Upper lobe of right lung (tissue), 1 donor: ENCODE measurements around the gene NUMB. TPM values are rescaled to one million over a fixed set of nuclear protein-coding genes. Genes with fewer than 3 reads are reported as not detected.

Experiments
- ATAC-seq: fragments of 200-7000 bp; cut with Tn5 transposase; one replicate; pipeline ENCODE4 v1.9.1; 2020; ENCODE audit warnings: mild to moderate bottlenecking, moderate library complexity
- DNase-seq: peaks from one replicate; pipeline ENCODE4 v3.0.0-alpha.2; 2020
- H3K27ac ChIP-seq: fragments of 200-600 bp; one replicate; pipeline ENCODE4 v1.8.0; 2022
- H3K27me3 ChIP-seq: fragments of 200-600 bp; one replicate; pipeline ENCODE4 v1.8.0; 2022; ENCODE audit warnings: mild to moderate bottlenecking
- H3K36me3 ChIP-seq: fragments of 200-600 bp; one replicate; pipeline ENCODE4 v1.8.0; 2022
- H3K4me1 ChIP-seq: fragments of 200-600 bp; one replicate; pipeline ENCODE4 v1.8.0; 2022
- H3K4me3 ChIP-seq: fragments of 200-600 bp; one replicate; pipeline ENCODE4 v1.8.0; 2022; ENCODE audit warnings: mild to moderate bottlenecking
- H3K9me3 ChIP-seq: fragments of 200-600 bp; one replicate; pipeline ENCODE4 v1.8.0; 2022
- intact Hi-C: fragments of 100-400 bp; cut with DNase I; formaldehyde crosslinking; loops from one replicate; pipeline ENCODE4 v1.11.0; 2022
- long read RNA-seq: library from polyadenylated mRNA; unstranded; transcript quantifications from one replicate; pipeline ENCODE4 v2.0.0, GENCODE V29; 2021
- total RNA-seq: library from RNA; stranded (reverse); fragmentation: NEBNext Ultra II Directional; extraction: Animal tissue kit (Norgen Biotek cat#: 25700); gene quantifications from one replicate; pipeline ENCODE4 v1.2.1, GENCODE V29; 2021
- TF ChIP-seq, protein P1 (sequence below): fragments of 200-600 bp; IDR thresholded peaks from one replicate; pipeline ENCODE4 v1.8.0; 2022; ENCODE audit warnings: antibody characterized with exemption
- donor health status: DM: no; HTN: yes; CAD: no; lungs with severe emphysema.

The NUMB gene
- 139 TPM for total RNA-seq
- long read RNA-seq, transcript NUMB-211 (11 exons, 3,607 nt): major isoform, 41 of 194 reads
- long read RNA-seq, transcript NUMB-215 (12 exons, 3,037 nt): minor isoform, 27 of 194 reads
- long read RNA-seq, partial matches to known transcripts: 18 of 194 reads
- long read RNA-seq, other reads (novel, unspliced or antisense): 100 of 194 reads

DNA sequence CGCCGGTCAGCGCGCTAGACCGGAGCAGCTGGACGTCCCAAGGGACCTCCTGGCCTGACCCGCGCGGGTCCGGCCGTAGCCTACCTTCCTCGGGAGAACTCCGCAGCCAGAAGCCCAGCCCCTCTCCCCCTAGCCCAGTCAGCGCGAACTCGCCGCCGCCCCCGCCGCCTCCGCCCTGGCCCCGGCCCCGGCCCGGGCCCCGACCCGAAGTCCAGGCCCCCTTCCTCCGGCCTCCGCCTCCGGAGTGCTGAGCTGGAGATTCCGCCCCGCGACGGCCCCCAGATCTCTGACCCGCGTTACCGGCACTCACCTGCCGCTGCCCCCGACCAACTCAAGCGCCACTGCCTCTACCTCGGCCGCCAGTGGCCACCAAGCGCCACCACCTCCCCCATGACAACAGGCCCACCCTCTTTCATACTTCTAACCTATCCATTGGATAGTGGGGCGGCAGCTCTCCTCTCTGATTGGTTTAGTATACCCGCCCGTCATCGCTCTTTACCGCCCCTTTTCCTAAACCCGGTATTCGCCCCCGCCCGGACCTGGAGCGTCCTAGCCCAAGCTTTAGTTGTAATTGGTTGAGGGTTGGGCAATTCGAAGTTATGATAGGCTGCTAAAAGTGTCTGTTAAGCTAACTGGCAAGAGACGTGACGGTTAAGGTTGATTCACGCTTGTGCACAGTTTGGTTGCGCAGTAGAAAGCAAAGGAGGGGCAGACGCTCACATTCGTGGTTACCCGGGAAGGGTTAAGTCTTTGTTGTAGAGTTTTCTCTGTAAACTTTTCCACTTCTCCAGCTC lies at the start of gene NUMB:
Gene NUMB (minus strand): TSS at position 364 of the 794 bp plus-strand sequence. CDS start 102,795 bp downstream, outside the sequence.
- no peaks in the 10 kb centered on the region for H3K36me3 ChIP-seq
- no peaks in the 10 kb centered on the region for H3K27me3 ChIP-seq
- H3K27ac ChIP-seq: peak within 1 kb of the TSS; percentile 89
- TF ChIP-seq, protein P1, sequence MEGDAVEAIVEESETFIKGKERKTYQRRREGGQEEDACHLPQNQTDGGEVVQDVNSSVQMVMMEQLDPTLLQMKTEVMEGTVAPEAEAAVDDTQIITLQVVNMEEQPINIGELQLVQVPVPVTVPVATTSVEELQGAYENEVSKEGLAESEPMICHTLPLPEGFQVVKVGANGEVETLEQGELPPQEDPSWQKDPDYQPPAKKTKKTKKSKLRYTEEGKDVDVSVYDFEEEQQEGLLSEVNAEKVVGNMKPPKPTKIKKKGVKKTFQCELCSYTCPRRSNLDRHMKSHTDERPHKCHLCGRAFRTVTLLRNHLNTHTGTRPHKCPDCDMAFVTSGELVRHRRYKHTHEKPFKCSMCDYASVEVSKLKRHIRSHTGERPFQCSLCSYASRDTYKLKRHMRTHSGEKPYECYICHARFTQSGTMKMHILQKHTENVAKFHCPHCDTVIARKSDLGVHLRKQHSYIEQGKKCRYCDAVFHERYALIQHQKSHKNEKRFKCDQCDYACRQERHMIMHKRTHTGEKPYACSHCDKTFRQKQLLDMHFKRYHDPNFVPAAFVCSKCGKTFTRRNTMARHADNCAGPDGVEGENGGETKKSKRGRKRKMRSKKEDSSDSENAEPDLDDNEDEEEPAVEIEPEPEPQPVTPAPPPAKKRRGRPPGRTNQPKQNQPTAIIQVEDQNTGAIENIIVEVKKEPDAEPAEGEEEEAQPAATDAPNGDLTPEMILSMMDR: no peak
- peaks cover 62% of the 10 kb centered on the region for H3K4me1 ChIP-seq
- H3K4me3 ChIP-seq: peak within 1 kb of the TSS; percentile 88
- ATAC-seq: peak; percentile 97
- H3K9me3 ChIP-seq: no peaks in the 10 kb centered on the region
- intact Hi-C loops: no loop called here
- DNase-seq: peak; percentile 97

DNA sequence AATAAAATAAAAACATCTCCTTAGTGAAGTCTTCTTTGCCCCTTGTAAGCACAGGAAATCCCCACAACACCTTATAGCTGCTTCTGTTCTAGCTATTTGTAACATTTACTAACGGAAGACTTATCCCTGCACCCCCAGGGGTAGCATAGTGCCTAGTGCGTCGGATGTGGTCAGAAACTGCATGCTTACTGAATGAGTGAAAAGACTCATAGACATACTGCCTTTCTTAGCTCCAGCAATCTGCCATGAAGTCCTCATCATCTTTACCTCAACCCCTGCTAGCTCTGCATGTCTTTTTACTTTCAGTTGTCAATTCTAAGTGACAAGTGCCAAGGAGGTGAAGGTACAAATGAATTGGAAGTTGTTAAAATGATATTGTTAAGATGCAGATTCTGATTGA lies 45.3 kb upstream of the NUMB start:
- DNase-seq: no peak
- ATAC-seq: no peak
- Histone ChIP-seq H3K9me3 (no peaks in the 10 kb centered on the region), H3K27me3 (no peaks in the 10 kb centered on the region), H3K27ac (no peak overlapping the region), H3K4me3 (no peak overlapping the region), H3K36me3 (no peaks in the 10 kb centered on the region), H3K4me1 (no peaks in the 10 kb centered on the region)
- intact Hi-C loops: no loop called here
- TF ChIP-seq, protein P1: no peak

DNA sequence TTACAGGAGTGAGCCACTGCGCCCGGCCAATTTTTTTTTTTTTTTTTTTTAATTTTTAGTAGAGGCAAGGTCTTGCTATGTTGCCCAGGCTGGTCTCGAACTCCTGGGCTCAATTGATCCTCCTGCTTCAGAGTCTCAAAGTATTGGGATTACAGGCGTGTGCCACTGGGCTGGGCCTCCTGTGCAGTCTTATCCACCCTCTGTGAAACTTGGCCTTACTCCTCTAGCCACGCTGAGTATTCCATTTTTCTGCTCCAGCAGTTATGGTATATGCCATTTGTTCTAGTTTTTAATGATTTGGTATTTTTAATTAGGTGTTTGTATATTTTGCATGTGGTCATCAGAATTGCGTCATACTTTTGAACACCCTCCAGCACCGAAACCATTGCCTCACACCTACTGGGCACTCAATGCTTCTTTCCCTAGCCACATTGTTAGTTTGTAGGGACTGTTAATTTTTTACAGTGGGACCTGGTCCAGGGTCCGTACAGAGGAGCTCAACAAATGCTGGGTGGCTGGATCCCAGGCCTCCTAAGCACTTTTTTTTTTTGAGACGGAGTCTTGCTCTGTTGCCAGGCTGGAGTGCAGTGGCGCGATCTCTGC lies 43.8 kb upstream of the NUMB start:
- no peak overlapping the region for H3K27ac ChIP-seq
- intact Hi-C loops: no loop called here
- no peak for DNase-seq
- TF ChIP-seq, protein P1: no peak
- H3K9me3 ChIP-seq: no peaks in the 10 kb centered on the region
- peak; percentile 47 for ATAC-seq
- no peaks in the 10 kb centered on the region for H3K27me3 ChIP-seq
- H3K36me3 ChIP-seq: no peaks in the 10 kb centered on the region
- H3K4me1 ChIP-seq: no peaks in the 10 kb centered on the region
- H3K4me3 ChIP-seq: no peak overlapping the region

DNA sequence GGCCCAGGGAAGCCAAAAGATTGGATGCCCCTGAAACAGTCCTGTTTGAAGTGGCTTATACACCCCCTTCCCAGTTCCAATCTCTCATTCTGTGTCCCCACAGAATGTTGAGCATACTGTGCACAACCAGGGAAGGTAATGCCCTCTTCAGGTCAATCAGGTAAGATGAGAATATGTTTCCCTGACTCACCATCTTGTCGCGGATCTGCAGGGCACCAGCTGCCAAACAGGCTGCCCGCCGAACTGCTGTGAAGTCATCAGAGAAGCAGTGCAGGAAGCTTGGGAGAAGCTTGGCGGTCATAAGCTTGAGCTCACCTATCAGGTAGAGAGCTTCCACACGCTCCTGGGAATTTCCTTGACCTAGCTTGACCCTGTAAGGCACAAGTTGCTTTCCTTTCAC lies 42.0 kb upstream of the NUMB start:
- DNase-seq (no peak), ATAC-seq (no peak)
- TF ChIP-seq, protein P1: no peak
- Histone ChIP-seq H3K4me3 (no peak overlapping the region), H3K36me3 (no peaks in the 10 kb centered on the region), H3K27me3 (no peaks in the 10 kb centered on the region), H3K4me1 (no peaks in the 10 kb centered on the region), H3K27ac (no peak overlapping the region), H3K9me3 (no peaks in the 10 kb centered on the region)
- intact Hi-C loops: no loop called here

DNA sequence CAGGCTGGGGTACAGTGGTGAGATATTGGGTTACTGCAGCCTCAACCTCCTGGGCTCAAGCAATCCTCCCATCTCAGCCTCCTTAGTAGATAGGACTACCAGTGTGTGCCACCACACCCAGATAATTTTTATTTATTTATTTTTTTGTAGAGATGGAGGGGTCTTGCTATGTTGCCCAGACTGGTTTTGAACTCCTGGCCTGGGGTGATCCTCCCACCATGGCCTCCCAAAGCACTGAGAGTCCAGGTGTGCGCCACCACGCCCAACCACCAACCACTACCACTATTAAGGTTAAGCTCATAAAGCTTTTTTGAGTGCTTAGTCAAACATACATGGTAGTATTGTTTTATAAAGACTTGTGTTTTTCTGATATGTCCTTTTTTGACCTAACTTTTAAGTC lies 36.2 kb upstream of the NUMB start:
- no peaks in the 10 kb centered on the region for H3K9me3 ChIP-seq
- H3K4me3 ChIP-seq: no peak overlapping the region
- no peaks in the 10 kb centered on the region for H3K36me3 ChIP-seq
- intact Hi-C loops: no loop called here
- TF ChIP-seq, protein P1: no peak
- ATAC-seq (no peak), DNase-seq (no peak)
- no peaks in the 10 kb centered on the region for H3K27me3 ChIP-seq
- H3K4me1 ChIP-seq: peaks cover 24% of the 10 kb centered on the region
- H3K27ac ChIP-seq: no peak overlapping the region
